GM12801 (cell line): ENCODE data around the gene ADRA1B.

Source experiments
- TF ChIP-seq, protein P1 (sequence below): IDR thresholded peaks from one replicate; pipeline ENCODE4 v1.5.1; 2011; ENCODE audit warnings: control low read depth; ENCODE audit not compliant: insufficient read length; ENCODE audit errors: extremely low read depth

ADRA1B gene

DNA sequence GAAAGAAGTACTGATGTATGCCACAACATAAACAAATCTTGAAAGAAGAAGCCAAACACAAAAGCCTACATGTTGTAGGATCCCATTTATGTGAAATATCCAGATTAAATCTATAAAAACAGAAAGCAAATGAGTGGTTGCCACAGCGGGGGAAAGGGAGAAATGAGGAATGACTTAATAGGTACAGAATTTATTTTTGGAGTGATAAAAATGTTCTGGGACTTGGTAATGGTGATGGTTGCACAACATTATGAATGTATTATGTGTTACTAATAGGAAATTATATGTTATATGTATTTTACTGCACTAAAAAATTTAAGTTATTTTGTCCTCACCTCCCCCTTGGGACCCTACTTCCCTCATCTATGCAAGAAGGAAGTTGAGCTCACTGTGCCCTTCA, 76.3 kb downstream of the ADRA1B start:
- TF ChIP-seq, protein P1, sequence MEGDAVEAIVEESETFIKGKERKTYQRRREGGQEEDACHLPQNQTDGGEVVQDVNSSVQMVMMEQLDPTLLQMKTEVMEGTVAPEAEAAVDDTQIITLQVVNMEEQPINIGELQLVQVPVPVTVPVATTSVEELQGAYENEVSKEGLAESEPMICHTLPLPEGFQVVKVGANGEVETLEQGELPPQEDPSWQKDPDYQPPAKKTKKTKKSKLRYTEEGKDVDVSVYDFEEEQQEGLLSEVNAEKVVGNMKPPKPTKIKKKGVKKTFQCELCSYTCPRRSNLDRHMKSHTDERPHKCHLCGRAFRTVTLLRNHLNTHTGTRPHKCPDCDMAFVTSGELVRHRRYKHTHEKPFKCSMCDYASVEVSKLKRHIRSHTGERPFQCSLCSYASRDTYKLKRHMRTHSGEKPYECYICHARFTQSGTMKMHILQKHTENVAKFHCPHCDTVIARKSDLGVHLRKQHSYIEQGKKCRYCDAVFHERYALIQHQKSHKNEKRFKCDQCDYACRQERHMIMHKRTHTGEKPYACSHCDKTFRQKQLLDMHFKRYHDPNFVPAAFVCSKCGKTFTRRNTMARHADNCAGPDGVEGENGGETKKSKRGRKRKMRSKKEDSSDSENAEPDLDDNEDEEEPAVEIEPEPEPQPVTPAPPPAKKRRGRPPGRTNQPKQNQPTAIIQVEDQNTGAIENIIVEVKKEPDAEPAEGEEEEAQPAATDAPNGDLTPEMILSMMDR, result no peak

GRCh38 chr5:159993194-159993593, 76.9 kb downstream of the ADRA1B start:
- TF ChIP-seq, protein P1, result no peak

DNA sequence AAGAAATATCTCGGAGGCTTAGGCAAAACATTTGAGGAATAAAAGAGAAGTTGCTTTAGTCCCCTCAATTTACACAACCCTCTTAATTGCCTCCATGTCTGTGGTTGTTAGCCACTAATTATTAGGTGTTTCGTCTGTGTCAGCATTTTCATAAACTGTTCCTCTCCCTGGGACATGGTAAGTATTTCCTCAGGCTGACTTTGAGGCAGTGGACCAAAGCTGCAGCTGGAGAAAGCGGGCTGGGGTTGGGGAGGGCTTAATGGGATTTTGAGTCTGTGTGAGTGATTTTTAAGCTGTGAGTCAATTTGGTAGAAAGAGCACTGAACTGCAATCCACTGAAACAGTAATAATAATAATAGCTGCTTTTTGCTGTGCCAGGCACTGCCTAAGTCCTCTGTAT, 79.6 kb downstream of the ADRA1B start:
- TF ChIP-seq, protein P1, result no peak

- TF ChIP-seq, protein P1, result no peak
These were observed 85.2 kb downstream of the ADRA1B start for GRCh38 chr5:160001457-160001856.

DNA sequence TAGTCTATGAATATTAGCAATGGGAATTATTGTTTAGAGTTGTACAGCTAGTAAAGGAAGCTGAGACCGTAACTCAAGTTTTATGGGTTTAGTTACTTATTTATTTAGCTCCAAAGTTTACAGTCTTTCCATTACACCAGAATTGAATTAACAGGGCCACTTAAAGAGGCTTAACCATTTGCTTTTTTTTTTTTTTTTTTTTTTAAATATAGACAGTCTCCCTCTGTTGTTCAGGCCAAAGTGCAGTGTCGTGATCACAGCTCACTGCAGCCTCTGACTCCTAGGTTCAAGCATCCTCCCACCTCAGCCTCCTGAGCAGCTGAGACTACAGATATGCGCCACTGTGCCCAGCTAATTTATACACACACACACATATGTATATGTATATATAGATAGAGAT, 91.2 kb downstream of the ADRA1B start:
- TF ChIP-seq, protein P1, result no peak

DNA sequence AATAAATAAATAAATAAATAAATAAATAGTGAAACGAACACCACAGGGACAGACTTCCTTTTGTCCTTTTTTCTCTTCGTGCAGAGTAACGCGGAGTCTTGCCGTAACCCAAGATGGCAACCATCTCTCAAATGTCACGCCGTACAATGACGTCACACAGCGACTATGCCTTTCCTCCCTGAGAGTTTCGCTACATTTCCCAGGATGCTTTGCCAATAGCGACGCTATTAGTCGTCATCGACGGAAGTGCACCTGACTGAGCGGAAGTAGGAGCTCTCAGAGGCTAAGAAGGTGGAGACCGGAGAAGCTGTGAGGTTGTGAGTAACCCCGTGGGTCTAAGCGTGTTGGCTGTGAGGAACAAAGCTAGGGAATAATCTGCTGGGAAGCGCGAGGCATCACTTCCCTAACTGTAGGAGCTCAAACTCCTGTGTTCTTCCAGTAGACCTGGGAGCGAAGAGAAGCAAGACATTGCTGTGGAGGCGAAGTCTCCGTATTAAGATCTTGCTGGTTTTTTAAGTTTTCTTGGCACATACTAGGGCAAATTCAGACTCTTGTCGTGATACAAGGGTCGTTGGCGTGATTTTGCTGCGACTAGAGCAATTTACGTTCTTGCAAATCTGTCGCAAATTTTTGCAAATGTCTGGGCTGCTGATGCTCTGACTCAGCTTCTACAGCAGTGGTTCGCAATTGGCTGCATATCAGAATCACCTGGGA, 92.8 kb downstream of the ADRA1B start, which contains the start of gene TTC1:
TSS of gene TTC1 (plus strand) at position 263 of the 714 bp plus-strand sequence. CDS start 1,390 bp downstream, outside the sequence.
- TF ChIP-seq, protein P1, result no peak

DNA sequence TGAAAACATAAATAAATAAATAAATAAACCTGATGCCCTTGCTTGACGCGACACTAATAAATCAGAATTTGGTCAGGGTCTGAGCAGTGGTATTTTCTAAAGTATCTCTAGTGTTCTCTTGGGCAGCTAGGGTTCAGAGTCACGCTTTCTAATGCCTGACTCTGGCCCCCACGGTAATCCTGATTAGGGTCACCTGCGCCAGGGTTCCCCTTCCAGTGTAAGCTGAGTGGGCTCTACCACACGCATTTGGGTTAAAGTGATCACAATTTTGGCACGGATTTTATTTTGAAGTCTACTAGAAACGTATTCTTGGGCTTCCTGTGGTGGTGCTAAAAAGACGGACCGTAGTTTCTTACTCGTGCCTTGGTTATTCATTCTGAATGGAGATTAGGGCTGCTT, 93.3 kb downstream of the ADRA1B start:
- TF ChIP-seq, protein P1, result no peak
